K562 (cell line): Measurements from ENCODE around the gene OVOL2. TPM values are rescaled to one million over a fixed set of nuclear protein-coding genes. Genes with fewer than 3 reads are reported as not detected.

Source experiments
- ATAC-seq: fragments of 200-7000 bp; cut with Tn5 transposase; 3 replicates; pipeline ENCODE4 v1.9.1; 2020; ENCODE audit warnings: moderate library complexity
- BruUV-seq: library from RNA; stranded (reverse); fragments of 400-500 nt; replicated peaks from 2 replicates; lab custom pipeline; 2021; lab: Mats Ljungman, UMichigan
- CTCF ChIA-PET: fragments of 300-600 bp; formaldehyde crosslinking; extraction: SDS; loops from one replicate; lab custom pipeline; 2021; ENCODE audit warnings: low intra/inter-chr PET ratio; lab: Yijun Ruan, JAX
- POLR2A ChIA-PET: fragments of 300-600, 350-650 bp; sonication (Branson Sonifier 250); formaldehyde crosslinking; extraction: SDS; loops from one replicate; lab custom pipeline; 2021; ENCODE audit warnings: antibody characterized with exemption, inconsistent platforms; lab: Yijun Ruan, JAX
- DNase-seq, 4 experiments: peaks; one replicate each; pipeline versions ENCODE4 v3.0.0 to v3.0.0-alpha.2; 2011 to 2018; ENCODE audit warnings: low spot score in 3 of 4, mixed read lengths in 3 of 4; ENCODE audit errors: extremely low read depth in 1 of 4
- FAIRE-seq: peaks from 2 replicates; lab custom pipeline; 2011; peaks lifted over from hg19 to GRCh38; lab: Jason Lieb, UNC
- H2AFZ ChIP-seq: 2 replicates; pipeline ENCODE4 v1.6.0; 2011; ENCODE audit warnings: low read depth, low read length, control low read depth, inconsistent platforms
- H3K27ac ChIP-seq: fragments of 200-600 bp; 3 replicates; pipeline ENCODE4 v1.8.0; 2011; ENCODE audit warnings: low read depth, mild to moderate bottlenecking, control low read depth, inconsistent platforms, low read length, moderate library complexity, mixed read lengths; ENCODE audit errors: extremely low read depth
- H3K27me3 ChIP-seq, 2 experiments: fragments of 300-600 bp in 1 of 2; 2 replicates in 1 of 2; 3 replicates in 1 of 2; pipeline versions ENCODE4 v1.6.0 to v1.8.0; 2011; ENCODE audit warnings: inconsistent platforms in 2 of 2, low read length in 2 of 2, mild to moderate bottlenecking in 1 of 2, mixed read lengths in 1 of 2, moderate library complexity in 1 of 2; ENCODE audit not compliant: control insufficient read depth in 2 of 2, insufficient read depth in 2 of 2
- H3K36me3 ChIP-seq: fragments of 300-600 bp; 3 replicates; pipeline ENCODE4 v1.8.0; 2011; ENCODE audit warnings: mild to moderate bottlenecking, low read length, inconsistent platforms; ENCODE audit not compliant: control insufficient read depth, insufficient read depth
- H3K4me1 ChIP-seq, 2 experiments: fragments of 200-600 bp in 1 of 2; replicated peaks in 1 of 2; 2 replicates in 1 of 2; 3 replicates in 1 of 2; pipeline versions ENCODE4 v1.5.1 to v1.8.0; 2011; ENCODE audit warnings: inconsistent platforms in 2 of 2, low read length in 2 of 2, mild to moderate bottlenecking in 1 of 2, mixed read lengths in 1 of 2, moderate library complexity in 1 of 2; ENCODE audit not compliant: control insufficient read depth in 2 of 2, insufficient read depth in 2 of 2
- H3K4me2 ChIP-seq: 2 replicates; pipeline ENCODE4 v1.6.1; 2011; ENCODE audit warnings: low read length, control low read depth, inconsistent platforms, mixed read lengths; ENCODE audit not compliant: insufficient read depth
- H3K4me3 ChIP-seq: fragments of 200-600 bp; sonication (generic), shearing (Covaris generic); 2 replicates; pipeline ENCODE4 v1.5.1; 2016; ENCODE audit warnings: control low read depth, inconsistent platforms
- H3K79me2 ChIP-seq: fragments of 200-600 bp; 3 replicates; pipeline ENCODE4 v1.8.0; 2011; ENCODE audit warnings: low read length, inconsistent platforms; ENCODE audit not compliant: control insufficient read depth, insufficient read depth
- H3K9ac ChIP-seq, 2 experiments: 2 replicates each; pipeline versions ENCODE4 v1.6.0 to v1.6.1; 2011; ENCODE audit warnings: low read depth in 2 of 2, low read length in 2 of 2, control low read depth in 1 of 2, inconsistent platforms in 1 of 2, mild to moderate bottlenecking in 1 of 2, mixed read lengths in 1 of 2; ENCODE audit not compliant: insufficient read depth in 1 of 2
- H3K9me1 ChIP-seq: one replicate; pipeline ENCODE4 v1.6.0; 2011; ENCODE audit warnings: inconsistent platforms, mild to moderate bottlenecking, low read length, moderate library complexity; ENCODE audit not compliant: control insufficient read depth, insufficient read depth
- H3K9me3 ChIP-seq: replicated peaks from 2 replicates; pipeline ENCODE4 v1.5.1; 2011; ENCODE audit warnings: low read depth, low read length, inconsistent platforms; ENCODE audit not compliant: control insufficient read depth, insufficient read depth
- H4K20me1 ChIP-seq: replicated peaks from 2 replicates; pipeline ENCODE4 v1.6.1; 2011; ENCODE audit warnings: low read length, inconsistent platforms, mixed read lengths; ENCODE audit not compliant: control insufficient read depth, insufficient read depth
- ELF4 ChIP-seq: fragments of 450-650 bp; formaldehyde crosslinking; IDR thresholded peaks from 2 replicates; pipeline ENCODE4 v1.4.0; 2022; ENCODE audit warnings: missing genetic modification characterization
- ETS2 ChIP-seq: IDR thresholded peaks from 2 replicates; pipeline ENCODE4 v1.6.1; 2016; ENCODE audit warnings: borderline replicate concordance, missing genetic modification characterization, mild to moderate bottlenecking, moderate library complexity, missing compliant biosample characterization; ENCODE audit not compliant: poor library complexity, severe bottlenecking
- FOXA3 ChIP-seq, 2 experiments: fragments of 450-650 bp in 1 of 2; sonication (generic) in 1 of 2; formaldehyde crosslinking; IDR thresholded peaks in 1 of 2; conservative IDR thresholded peaks in 1 of 2; 2 replicates each; pipeline versions ENCODE4 v1.4.0 to v1.8.0; 2020 to 2022; ENCODE audit warnings: mild to moderate bottlenecking in 2 of 2, missing genetic modification reagents in 1 of 2
- HDGF ChIP-seq: fragments of 450-650 bp; IDR thresholded peaks from 2 replicates; pipeline ENCODE4 v1.6.1; 2016
- KLF6 ChIP-seq: fragments of 250-450 bp; sonication (Bioruptor Pico); IDR thresholded peaks from 2 replicates; pipeline ENCODE4 v1.4.0; 2020; ENCODE audit warnings: mild to moderate bottlenecking, moderate library complexity, borderline replicate concordance
- PBX2 ChIP-seq, 2 experiments: IDR thresholded peaks in 1 of 2; conservative IDR thresholded peaks in 1 of 2; 2 replicates each; pipeline ENCODE4 v1.6.1; 2016; ENCODE audit warnings: low read depth in 2 of 2, mild to moderate bottlenecking in 1 of 2, missing compliant biosample characterization in 1 of 2, missing genetic modification characterization in 1 of 2, moderate library complexity in 1 of 2
- PCBP2 ChIP-seq: fragments of 200-400 bp; formaldehyde crosslinking; IDR thresholded peaks from 2 replicates; pipeline ENCODE4 v1.6.1; 2018; ENCODE audit warnings: low read length, low read depth, mild to moderate bottlenecking, moderate library complexity; ENCODE audit not compliant: poor library complexity, severe bottlenecking
- PTRF ChIP-seq: fragments of 450-650 bp; IDR thresholded peaks from 2 replicates; pipeline ENCODE4 v1.6.1; 2016; ENCODE audit warnings: mild to moderate bottlenecking, missing genetic modification characterization, missing compliant biosample characterization
- TAF15 ChIP-seq: fragments of 200-400 bp; formaldehyde crosslinking; IDR thresholded peaks from 2 replicates; pipeline ENCODE4 v1.6.1; 2017; ENCODE audit warnings: mild to moderate bottlenecking, low read depth, low read length, moderate library complexity
- TAF7 ChIP-seq: fragments of 450-650 bp; IDR thresholded peaks from 2 replicates; pipeline ENCODE4 v1.6.1; 2016; ENCODE audit warnings: missing genetic modification characterization, missing compliant biosample characterization
- ZFP1 ChIP-seq: fragments of 450-650 bp; formaldehyde crosslinking; IDR thresholded peaks from 2 replicates; pipeline ENCODE4 v1.4.0; 2020; ENCODE audit warnings: mild to moderate bottlenecking, mixed read lengths
- ZFP91 ChIP-seq: sonication (generic); formaldehyde crosslinking; IDR thresholded peaks from 2 replicates; pipeline ENCODE4 v1.8.0; 2022; ENCODE audit warnings: mild to moderate bottlenecking, missing genetic modification reagents
- ZNF277 ChIP-seq: fragments of 250-450 bp; sonication (Bioruptor Pico); IDR thresholded peaks from 2 replicates; pipeline ENCODE4 v1.8.0; 2022; ENCODE audit warnings: inconsistent platforms, mild to moderate bottlenecking, moderate library complexity, borderline replicate concordance
- ZNF445 ChIP-seq: fragments of 250-450 bp; sonication (Bioruptor Pico); IDR thresholded peaks from 2 replicates; pipeline ENCODE4 v1.4.0; 2020; ENCODE audit warnings: low read depth, mild to moderate bottlenecking, moderate library complexity
- ZNF586 ChIP-seq: fragments of 450-650 bp; formaldehyde crosslinking; conservative IDR thresholded peaks from 2 replicates; pipeline ENCODE4 v1.4.0; 2020; ENCODE audit warnings: mild to moderate bottlenecking, moderate library complexity
- ZSCAN32 ChIP-seq: fragments of 450-650 bp; formaldehyde crosslinking; IDR thresholded peaks from 2 replicates; pipeline ENCODE4 v1.4.0; 2020; ENCODE audit warnings: mild to moderate bottlenecking, moderate library complexity
- WGBS: fragments of 100-300 bp; shearing (Covaris generic); methylation state at CpG from one replicate; pipeline ENCODE4 v1.1.6; 2016; ENCODE audit warnings: low coverage, mixed read lengths; ENCODE audit not compliant: insufficient coverage; ENCODE audit errors: missing lambda C conversion rate; 5-methylcytosine and 5-hydroxymethylcytosine counted together
- in situ Hi-C: fragments of 300-500 bp; cut with MboI; formaldehyde crosslinking; loops from 4 replicates; pipeline ENCODE4 v1.15.0; 2018; ENCODE audit warnings: inconsistent platforms, mixed read lengths
- intact Hi-C: fragments of 100-400 bp; cut with micrococcal nuclease; formaldehyde crosslinking; loops from 2 replicates; pipeline ENCODE4 v1.14.2; 2022
- polyA plus RNA-seq, 8 experiments: library from polyadenylated mRNA; depleted of rRNA in 4 of 8; stranded (reverse) in 5 of 8; unstranded in 3 of 8; fragments of >200 nt; fragmentation: Nextera tagmentation in 2 of 8; fragmentation: Illumina TruSeq in 1 of 8; extraction: Ambion mirVana in 2 of 8; extraction: Trizol in 1 of 8; gene quantifications; 2 replicates each; pipeline versions ENCODE4 v1.2.1 to v1.2.3, GENCODE V29; 2011 to 2014; ENCODE audit warnings: inconsistent platforms in 1 of 8, missing spikeins in 1 of 8
- total RNA-seq, 7 experiments: library from RNA; depleted of rRNA in 6 of 7; stranded (reverse); fragments of >200 nt in 6 of 7; fragmentation: Illumina TruSeq in 2 of 7; extraction: Trizol in 2 of 7; gene quantifications; 2 replicates each; pipeline versions ENCODE4 v1.2.1 to v1.2.3, GENCODE V29; 2011 to 2021; ENCODE audit warnings: low replicate concordance in 1 of 7
- TF ChIP-seq, protein P1 (sequence below): fragments of 250-450 bp; sonication (Bioruptor Pico); IDR thresholded peaks from 2 replicates; pipeline ENCODE4 v1.8.0; 2021; ENCODE audit warnings: borderline replicate concordance, mild to moderate bottlenecking, moderate library complexity; ENCODE audit not compliant: poor library complexity, severe bottlenecking

Gene OVOL2
- total and polyA plus RNA-seq, 9 of the 15 experiments (the other 6 are each of a cell fraction or from before 2014, with no cell fraction given): not detected

DNA sequence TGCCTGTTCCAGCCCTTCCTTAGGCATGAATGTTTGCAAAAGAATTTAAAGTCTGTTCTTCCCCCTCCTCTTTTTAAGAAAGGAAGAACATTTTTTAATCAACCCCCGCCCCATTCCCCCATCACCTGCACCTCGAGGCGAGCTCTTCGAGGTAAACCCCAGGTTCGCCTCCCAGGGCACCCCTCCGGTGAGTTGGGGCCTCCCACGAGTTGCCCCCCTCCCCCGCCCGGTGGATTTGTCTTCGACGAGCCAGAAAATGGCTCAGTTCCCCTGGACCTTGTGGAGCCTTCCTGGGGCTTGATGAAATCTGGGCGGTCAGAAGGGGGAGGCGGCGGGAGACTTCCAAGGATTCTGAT lies 256 bp upstream of the OVOL2 start:
- intact Hi-C loops: no loop called here
- TF ChIP-seq ETS2 (tag) (no peak), PBX2 (CRISPR knock-in tag; IDR thresholded peaks at IDR 0.05; ENCODE audit: low read depth) (no peak), PBX2 (tag; conservative IDR thresholded peaks at IDR 0.05; ENCODE audit: low read depth) (no peak), PTRF (tag) (no peak), FOXA3 (CRISPR knock-in tag; conservative IDR thresholded peaks at IDR 0.05 in 1 of 2, IDR thresholded peaks at IDR 0.05 in 1 of 2) (no peak), TAF7 (tag) (no peak), ZSCAN32 (CRISPR knock-in tag) (no peak), ELF4 (CRISPR knock-in tag) (no peak), ZNF277 (no peak), ZFP1 (CRISPR knock-in tag) (no peak), ZFP91 (CRISPR knock-in tag) (no peak), PCBP2 (no peak), TAF15 (no peak), ZNF445 (CRISPR knock-in tag) (no peak), ZNF586 (no peak), HDGF (no peak), KLF6 (no peak)
- TF ChIP-seq, protein P1, sequence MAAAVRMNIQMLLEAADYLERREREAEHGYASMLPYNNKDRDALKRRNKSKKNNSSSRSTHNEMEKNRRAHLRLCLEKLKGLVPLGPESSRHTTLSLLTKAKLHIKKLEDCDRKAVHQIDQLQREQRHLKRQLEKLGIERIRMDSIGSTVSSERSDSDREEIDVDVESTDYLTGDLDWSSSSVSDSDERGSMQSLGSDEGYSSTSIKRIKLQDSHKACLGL (CRISPR knock-in tag): no peak

More for the DNA sequence above, 256 bp upstream of the OVOL2 start:
- CTCF ChIA-PET: no interaction called here
- Histone ChIP-seq H3K9me3 (no peaks in the 10 kb centered on the region), H3K4me3 (no peak overlapping the region), H3K79me2 (no peaks in the 10 kb centered on the region), H3K27me3 (peaks cover 16 to 42% of the 10 kb centered on the region in 2 experiments), H2AFZ (no peak overlapping the region), H3K27ac (no peak overlapping the region), H3K36me3 (no peaks in the 10 kb centered on the region), H3K4me2 (no peak overlapping the region), H3K4me1 (peaks cover 0 to 26% of the 10 kb centered on the region in 2 experiments; a peak in 2 of 5 replicates), H3K9me1 (no peaks in the 10 kb centered on the region), H4K20me1 (no peaks in the 10 kb centered on the region), H3K9ac (no peak overlapping the region)
- FAIRE-seq: no peak
- in situ Hi-C loops: no loop called here
- POLR2A ChIA-PET: no interaction called here
- WGBS: 6% methylated on average over 7 of the region's 14 CpGs
- no TSS peak for BruUV-seq
- DNase-seq: no peak
- ATAC-seq: no peak
